Transverse colon (tissue), 4 donors: ENCODE data around the gene PRR23E.

Experiments
- CTCF ChIP-seq, 5 experiments: fragments of 200-600 bp in 3 of 5; fragments of 450-650 bp in 2 of 5; sonication (generic) in 3 of 5; IDR thresholded peaks; 1 replicate in 2 of 5; 2 replicates in 3 of 5; pipeline ENCODE4 v1.5.1; 2016 to 2017; ENCODE audit warnings: antibody characterized with exemption in 5 of 5, inconsistent platforms in 3 of 5, mild to moderate bottlenecking in 2 of 5, moderate library complexity in 1 of 5
- POLR2A ChIP-seq: fragments of 450-650 bp; IDR thresholded peaks from one replicate; pipeline ENCODE4 v1.6.1; 2016; ENCODE audit warnings: antibody characterized with exemption, mild to moderate bottlenecking, moderate library complexity
- POLR2AphosphoS5 ChIP-seq, 3 donors: sonication (generic); formaldehyde crosslinking; IDR thresholded peaks; one replicate each; pipeline ENCODE4 v1.6.1; 2016; ENCODE audit warnings: antibody characterized with exemption in 3 of 3

GRCh38 chr3:127171721-127172120 is 21.2 kb upstream of the PRR23E start:
- no peak for TF ChIP-seq CTCF (IDR thresholded peaks at IDR 0.05)
- no peak for TF ChIP-seq POLR2A
- no peak for TF ChIP-seq POLR2AphosphoS5 (IDR thresholded peaks at IDR 0.05)
